DOHH2 (cell line): ENCODE measurements around the gene NCKAP5.

Experiments
- EZH2phosphoT487 ChIP-seq: fragments of 200-600 bp; sonication (generic); IDR thresholded peaks from 2 replicates; pipeline ENCODE4 v1.6.1; 2017; ENCODE audit warnings: borderline replicate concordance, mild to moderate bottlenecking, antibody characterized with exemption, low read length, moderate library complexity, mixed read lengths
- TF ChIP-seq, protein P1 (sequence below): fragments of 200-600 bp; sonication (generic); IDR thresholded peaks from one replicate; pipeline ENCODE4 v1.5.1; 2014; ENCODE audit warnings: antibody characterized with exemption, mild to moderate bottlenecking, low read depth, low read length; ENCODE audit not compliant: poor library complexity, severe bottlenecking

DNA sequence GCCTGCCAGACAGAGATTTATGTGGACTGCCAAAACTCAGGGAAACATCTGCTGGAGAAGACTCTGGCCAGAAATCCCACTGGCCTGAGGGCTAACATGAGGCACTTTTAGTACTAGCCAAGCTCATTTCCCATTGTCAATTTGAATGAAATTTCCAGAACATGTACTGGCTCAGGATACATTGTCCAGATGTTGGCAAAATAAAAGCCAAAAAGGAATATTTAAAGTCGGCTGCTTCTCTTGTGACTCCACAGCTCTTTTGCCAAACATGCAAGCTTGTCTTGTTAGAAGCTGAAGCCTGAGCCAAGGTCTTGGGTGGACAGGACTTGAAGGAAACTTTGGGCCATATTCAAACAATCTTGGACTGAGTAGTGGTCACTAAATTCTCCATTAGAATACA, 215.5 kb downstream of the NCKAP5 start:
- TF ChIP-seq EZH2phosphoT487 = no peak
- TF ChIP-seq, protein P1, sequence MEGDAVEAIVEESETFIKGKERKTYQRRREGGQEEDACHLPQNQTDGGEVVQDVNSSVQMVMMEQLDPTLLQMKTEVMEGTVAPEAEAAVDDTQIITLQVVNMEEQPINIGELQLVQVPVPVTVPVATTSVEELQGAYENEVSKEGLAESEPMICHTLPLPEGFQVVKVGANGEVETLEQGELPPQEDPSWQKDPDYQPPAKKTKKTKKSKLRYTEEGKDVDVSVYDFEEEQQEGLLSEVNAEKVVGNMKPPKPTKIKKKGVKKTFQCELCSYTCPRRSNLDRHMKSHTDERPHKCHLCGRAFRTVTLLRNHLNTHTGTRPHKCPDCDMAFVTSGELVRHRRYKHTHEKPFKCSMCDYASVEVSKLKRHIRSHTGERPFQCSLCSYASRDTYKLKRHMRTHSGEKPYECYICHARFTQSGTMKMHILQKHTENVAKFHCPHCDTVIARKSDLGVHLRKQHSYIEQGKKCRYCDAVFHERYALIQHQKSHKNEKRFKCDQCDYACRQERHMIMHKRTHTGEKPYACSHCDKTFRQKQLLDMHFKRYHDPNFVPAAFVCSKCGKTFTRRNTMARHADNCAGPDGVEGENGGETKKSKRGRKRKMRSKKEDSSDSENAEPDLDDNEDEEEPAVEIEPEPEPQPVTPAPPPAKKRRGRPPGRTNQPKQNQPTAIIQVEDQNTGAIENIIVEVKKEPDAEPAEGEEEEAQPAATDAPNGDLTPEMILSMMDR = no peak
